Left kidney (tissue), 8 donors: ENCODE measurements around the gene HPCA. TPM values are rescaled to one million over a fixed set of nuclear protein-coding genes. Genes with fewer than 3 reads are reported as not detected.

Experiments used
- DNase-seq: peaks from one replicate; pipeline ENCODE4 v3.0.0-alpha.2; 2013
- long read RNA-seq, 8 donors: transcript quantifications; one replicate each; lab custom pipeline, GENCODE V29; 2026
- polyA plus RNA-seq: library from polyadenylated mRNA; unstranded; fragments of 120-200 nt; gene quantifications from one replicate; pipeline ENCODE4 v1.2.1, GENCODE V29; 2013; ENCODE audit not compliant: insufficient read length

The HPCA gene
- 0.57 TPM for polyA plus RNA-seq
- long read RNA-seq, donor 1, partial matches to known transcripts = 7 of 7 reads
- long read RNA-seq, donor 1, other reads (novel, unspliced or antisense) = 0 of 7 reads
- long read RNA-seq, donor 2 = 0 reads
- long read RNA-seq, donor 3 = 0 reads
- long read RNA-seq, donor 4 = 0 reads
- long read RNA-seq, donor 5 = 0 reads
- long read RNA-seq, donor 6 = 0 reads
- long read RNA-seq, donor 7 = 0 reads
- long read RNA-seq, donor 8 = 0 reads

DNA sequence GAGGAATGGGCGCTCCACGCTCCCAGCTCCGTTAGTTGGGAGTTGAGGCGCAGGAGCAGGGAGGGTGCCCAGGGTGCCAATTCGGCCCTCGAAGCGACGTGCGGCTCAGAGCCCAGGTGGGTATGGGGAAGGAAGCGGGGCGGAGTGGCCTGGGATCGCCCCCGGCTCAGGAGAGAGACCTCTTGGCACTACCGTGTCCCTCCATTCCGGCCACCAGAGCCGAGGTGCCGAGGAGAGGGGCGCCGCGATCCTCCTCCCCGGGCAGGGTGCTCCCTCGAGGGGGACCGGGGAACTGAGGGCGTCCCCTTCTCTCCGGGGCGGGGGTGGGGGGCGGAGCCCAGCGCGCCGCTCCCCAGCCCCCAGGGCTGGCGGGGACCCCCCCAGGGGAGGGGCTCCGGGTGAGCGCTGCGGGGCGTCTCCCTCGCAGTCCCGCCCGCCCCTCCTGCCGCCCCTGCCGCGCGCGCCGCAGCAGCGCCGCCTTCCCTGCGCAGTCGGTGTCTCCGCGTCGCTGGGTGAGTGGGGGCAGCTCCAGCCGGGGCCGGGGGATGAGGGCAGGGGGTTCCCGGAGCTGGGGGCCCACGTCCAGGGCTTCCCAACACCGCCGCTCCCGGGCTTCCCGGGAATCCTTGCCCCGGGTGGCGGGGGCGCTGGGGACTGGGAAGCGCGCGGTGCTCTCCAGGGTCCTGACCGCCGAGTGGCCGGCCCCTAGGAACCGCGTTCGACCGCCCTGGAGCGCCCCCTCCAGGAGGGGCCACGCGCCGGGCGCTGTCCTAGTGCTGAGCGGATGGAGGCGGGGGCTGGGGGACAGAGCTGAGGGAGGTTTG lies at the start of gene HPCA:
HPCA (plus strand) TSS at position 488 of the 824 bp plus-strand sequence. CDS start 2,408 bp downstream, outside the sequence.
- DNase-seq = peak; percentile 77

- DNase-seq = no peak
Observed at GRCh38 chr1:32848354-32849063, 37.8 kb upstream of the HPCA start.

DNA sequence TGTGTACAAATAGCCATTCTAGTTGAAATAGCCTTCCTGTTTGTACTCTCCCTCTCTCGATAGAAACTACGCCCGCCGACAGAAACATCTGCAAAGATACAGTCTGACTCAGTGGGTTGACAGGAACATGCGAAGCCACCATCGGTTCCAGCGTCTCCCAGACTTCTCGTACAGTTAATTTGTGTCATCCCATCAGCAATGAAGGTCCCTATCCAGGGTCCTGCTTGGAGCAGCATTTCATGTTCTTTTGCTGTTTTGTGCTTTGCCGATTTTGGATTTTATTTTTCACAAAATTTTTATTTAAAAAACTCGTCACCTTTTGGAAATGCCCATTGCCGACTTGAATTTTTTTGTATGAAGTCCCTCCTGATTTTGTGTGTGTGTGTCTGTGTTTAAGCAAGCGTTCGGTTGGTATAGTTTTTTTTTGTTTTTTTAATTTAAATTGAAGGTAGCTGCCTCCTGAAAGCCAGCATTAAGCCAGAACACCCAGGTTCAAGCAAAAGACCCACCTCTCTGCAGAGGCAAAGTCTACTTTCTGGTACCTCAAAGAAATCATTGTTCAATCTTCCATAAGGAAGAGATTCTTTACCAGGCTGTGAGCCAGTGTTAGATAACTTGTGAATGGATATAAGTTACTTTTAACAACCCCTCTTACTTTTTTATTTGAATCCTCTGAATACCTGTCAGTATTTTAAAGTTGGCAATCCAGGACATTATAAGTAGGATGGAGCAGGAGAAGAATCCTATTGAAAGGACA lies 30.3 kb upstream of the HPCA start:
- DNase-seq = no peak

DNA sequence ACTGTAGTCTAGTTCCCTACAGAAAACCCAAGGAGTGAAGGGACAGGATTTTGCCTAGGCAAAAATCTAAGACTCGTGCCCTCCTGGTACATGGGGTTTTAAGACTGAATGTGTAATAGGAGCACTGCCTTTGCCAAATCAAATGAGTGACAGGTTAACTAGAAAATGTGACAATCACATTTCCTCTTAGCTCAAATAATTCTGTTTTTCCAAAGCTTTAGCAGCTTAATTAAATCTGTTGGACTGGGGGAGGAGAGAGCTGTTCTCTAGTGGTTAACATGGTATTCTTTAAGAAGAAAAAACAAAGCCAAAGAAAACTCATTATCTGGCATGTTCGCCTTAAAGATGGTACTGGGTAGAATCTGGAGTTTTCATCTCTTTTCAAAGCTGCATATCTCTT lies 28.2 kb upstream of the HPCA start:
- no peak for DNase-seq

- no peak for DNase-seq
Observed at GRCh38 chr1:32858791-32859190, 27.5 kb upstream of the HPCA start.

- no peak for DNase-seq
Observed at GRCh38 chr1:32859915-32860314, 26.4 kb upstream of the HPCA start.

GRCh38 chr1:32860566-32860965 lies 25.7 kb upstream of the HPCA start:
- no peak for DNase-seq

GRCh38 chr1:32861904-32862695 lies 24.2 kb upstream of the HPCA start:
- no peak for DNase-seq

GRCh38 chr1:32863218-32863880 lies 22.9 kb upstream of the HPCA start:
- no peak for DNase-seq

DNA sequence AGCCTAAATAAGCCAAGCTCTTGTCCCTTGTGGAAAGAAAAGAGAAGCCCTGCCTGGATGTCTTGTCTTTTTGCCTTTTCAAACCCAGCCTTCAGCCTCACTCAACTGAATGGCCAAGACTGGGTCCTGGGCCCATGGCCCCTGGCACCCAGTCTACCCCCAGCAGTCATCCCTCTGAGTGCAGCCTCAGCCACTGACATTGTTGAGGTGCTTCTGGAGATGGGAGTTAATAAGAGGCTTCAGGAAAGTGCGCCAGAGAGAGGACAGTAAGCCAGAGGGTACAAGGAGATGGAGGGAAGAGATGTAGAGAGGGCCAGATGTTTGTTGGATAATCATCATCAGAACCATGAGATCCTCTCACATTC lies 22.4 kb upstream of the HPCA start:
- no peak for DNase-seq

DNA sequence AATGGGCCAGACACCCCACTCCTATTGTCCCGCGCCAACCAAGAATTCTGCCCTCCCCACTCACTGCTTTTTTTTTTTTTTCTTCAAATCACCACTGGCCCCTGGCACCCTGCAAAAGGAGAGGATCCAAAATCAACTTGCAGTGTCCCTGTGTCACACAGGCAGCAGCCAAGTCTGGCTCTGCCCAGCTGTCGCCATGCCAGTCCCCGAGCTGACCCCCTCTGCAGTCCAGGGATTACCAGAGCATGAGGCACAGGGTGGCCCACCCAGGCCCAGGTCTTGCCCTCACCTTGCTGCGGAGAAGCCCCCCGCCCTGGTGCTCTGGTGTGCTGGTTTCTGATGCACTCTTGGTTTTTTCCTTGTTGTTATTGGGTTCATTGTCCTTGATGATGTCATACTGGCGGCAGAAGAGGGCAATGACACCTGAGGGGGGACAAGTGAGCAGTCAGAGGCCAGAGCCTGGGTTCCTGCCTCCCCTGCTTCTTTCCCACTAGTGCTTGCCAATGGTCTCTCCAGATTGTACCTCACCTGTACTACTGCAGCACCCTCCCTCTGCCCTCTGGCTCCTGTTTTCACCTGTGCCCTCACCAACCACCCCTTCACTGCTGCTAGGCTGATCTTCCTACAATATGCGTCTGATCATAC lies 21.8 kb upstream of the HPCA start:
- DNase-seq = no peak

DNA sequence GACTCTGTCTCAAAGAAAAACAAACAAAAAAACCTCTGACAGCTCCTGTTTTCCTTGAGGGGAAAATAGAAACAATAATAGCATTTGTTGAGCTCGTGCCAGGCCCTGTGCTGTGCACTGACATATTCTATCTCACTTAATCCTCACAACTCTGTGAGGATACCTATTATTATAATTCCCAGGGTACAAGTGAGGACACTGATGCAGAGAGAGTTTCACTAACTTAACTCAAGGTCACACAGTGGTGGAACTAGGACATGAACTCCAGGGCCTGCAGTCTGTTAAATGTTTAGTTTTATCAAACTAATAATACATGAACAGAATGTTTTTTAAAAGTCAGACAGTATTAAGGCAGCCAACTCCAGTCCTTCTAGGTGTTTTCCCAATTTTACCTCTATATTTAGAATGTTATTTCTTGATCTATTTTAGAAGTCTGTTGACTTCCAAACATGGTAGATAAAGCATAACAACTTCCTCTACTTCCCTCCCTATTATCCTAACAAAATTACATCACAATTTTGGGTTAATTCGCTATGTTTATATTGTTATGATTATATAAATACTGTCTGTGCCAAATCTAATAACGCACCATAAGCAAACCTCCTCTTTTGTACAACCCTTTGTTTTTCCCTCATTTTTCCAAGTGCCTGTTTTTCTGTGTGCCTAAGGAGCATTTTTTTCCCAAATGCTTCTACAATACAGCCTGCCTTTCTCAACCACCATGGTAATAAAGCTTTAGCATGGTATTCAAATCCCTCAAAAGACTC lies 20.5 kb upstream of the HPCA start:
- no peak for DNase-seq

DNA sequence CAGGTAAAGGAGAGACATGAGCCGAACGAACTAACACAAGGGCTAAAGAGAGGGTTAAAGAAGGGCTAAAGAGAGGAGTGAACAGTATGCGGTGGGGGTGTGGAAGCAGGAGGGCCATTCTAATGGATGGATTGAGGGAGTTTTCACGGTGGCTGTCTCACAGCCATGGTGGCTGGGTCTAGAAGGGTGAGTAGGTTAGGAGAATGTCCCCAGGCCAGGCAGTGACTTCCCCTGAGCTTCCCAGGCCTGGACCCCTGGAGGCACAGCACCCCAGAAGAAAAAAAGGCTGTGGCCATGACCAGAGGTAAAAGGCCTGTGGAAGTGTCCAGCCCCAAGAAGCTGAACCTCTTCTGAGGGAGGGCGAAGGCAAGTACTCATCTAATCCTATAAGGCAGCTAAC lies 19.1 kb upstream of the HPCA start:
- DNase-seq = no peak

- no peak for DNase-seq
Observed at GRCh38 chr1:32867671-32868070, 18.6 kb upstream of the HPCA start.

DNA sequence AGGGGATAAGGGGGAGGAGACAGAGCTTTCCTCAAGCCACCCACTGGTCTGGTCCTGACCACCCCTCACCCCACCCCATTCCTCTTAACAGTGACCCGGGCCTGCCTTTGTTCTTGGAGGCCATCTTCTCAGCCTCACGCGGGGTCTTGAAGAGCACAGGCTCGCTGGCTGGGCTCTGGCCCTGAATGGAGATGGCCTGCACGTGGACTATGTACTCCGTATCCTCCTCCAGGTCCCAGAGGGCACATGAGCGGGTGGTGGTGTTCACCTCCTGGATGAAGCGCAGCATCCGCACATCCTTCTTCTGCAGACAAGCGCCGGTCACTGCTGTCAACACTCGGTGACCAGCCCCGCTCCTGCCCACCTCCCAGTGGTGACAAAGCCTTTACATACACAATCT lies 18.2 kb upstream of the HPCA start:
- DNase-seq = no peak

DNA sequence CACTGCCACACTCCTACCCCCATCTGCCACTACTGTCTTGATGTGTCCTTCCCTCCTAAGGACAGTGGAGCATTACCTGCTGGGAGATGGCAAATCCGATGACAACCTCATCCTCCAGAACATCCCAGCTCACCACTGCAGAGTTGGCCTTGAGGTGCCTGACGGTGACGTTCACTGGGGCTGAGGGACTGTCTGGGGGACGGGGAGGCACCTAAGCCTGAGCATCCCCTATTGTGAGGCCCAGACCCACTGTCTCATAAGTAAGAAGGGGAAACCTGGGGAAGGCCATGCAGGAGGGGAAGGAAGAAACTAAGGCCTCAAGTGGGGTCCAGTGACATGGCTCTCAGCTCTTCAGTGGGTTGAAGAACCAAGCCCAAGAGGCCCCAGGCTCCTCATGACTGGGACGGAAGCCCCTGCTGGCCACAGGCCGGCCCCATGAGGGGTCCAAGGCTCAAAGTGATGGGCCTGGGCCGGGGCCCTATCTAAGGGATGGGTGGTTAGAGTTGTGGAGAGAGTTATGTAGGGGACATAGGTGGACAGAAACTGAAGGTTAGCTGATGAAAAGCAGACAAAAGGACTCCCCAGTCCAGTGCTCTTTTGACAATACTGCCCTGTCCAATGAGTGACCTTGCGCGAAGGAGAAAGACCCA lies 17.4 kb upstream of the HPCA start:
- no peak for DNase-seq

DNA sequence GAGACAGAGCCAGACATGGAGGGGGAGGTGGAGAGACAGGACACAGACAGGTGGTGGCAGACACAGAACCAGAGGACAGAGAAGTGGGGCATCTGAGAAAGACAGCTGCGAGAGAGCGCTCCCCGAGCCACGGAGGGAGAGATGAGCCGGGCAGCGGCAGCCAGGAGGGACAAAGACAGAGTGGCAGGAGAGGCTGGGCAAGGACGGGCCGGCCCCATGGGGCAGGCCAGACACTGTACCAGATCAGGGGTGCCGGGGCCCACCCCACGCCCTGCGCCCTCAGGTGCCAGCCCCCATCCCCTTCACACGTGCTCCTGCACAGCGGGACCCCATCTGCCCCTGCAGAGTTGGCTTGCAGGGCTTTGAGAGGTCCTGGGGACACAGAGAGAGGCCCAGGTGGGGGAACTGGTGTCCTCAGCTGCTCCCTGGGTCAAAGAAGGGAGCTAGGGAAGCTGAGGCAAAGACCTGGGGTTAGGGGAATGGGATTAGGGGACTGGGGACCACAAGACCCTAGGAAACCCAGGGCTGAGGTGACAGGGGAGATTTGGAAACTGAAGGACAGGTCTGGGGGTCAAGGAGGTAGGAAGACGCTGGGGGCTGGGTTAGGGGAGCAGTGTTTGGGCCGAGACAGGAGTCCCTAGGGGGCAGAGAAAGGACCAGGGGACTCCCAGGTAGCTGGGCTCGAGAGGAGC lies 16.2 kb upstream of the HPCA start:
- no peak for DNase-seq

GRCh38 chr1:32870615-32871363 lies 15.5 kb upstream of the HPCA start, which contains the start of gene FNDC5:
TSS of gene FNDC5 (minus strand) at chr1:32870912.
- DNase-seq = no peak
